Adrenal gland (tissue), 12 donors: ENCODE measurements around the gene ELF1. TPM values are rescaled to one million over a fixed set of nuclear protein-coding genes. Genes with fewer than 3 reads are reported as not detected.
"Not testable (repeated sequence)": the region's sequence is repeated elsewhere in the genome, so short reads cannot be mapped to it uniquely, and the experiment has no call there.

ENCODE experiments used
- DNase-seq, 7 donors: peaks; one replicate each; pipeline ENCODE4 v3.0.0-alpha.2; 2019 to 2020
- H3K27ac ChIP-seq, 5 donors: fragments of 200-600 bp; sonication (generic) in 4 of 5; 1 replicate in 3 of 5; 2 replicates in 2 of 5; pipeline versions ENCODE4 v1.5.1 to v1.8.0; 2016 to 2020; ENCODE audit warnings: mild to moderate bottlenecking in 1 of 5
- H3K27me3 ChIP-seq: fragments of 200-600 bp; 2 replicates; pipeline ENCODE4 v1.8.0; 2021
- H3K36me3 ChIP-seq, 2 donors: fragments of 200-600 bp; replicated peaks in 1 of 2; 1 replicate in 1 of 2; 2 replicates in 1 of 2; pipeline versions ENCODE4 v1.5.1 to v1.8.0; 2018 to 2022
- H3K4me1 ChIP-seq, 2 donors: fragments of 200-600 bp; replicated peaks in 1 of 2; 1 replicate in 1 of 2; 2 replicates in 1 of 2; pipeline versions ENCODE4 v1.5.1 to v1.8.0; 2018 to 2021
- H3K4me3 ChIP-seq, 4 donors: fragments of 200-600 bp; sonication (generic) in 3 of 4; one replicate each; pipeline ENCODE4 v1.5.1; 2016 to 2018
- H3K9me3 ChIP-seq, 3 donors: fragments of 200-600 bp; sonication (generic) in 1 of 3; replicated peaks in 1 of 3; 1 replicate in 2 of 3; 2 replicates in 1 of 3; pipeline versions ENCODE4 v1.5.1 to v1.8.0; 2016 to 2021
- POLR2A ChIP-seq, 2 donors: fragments of 450-650 bp; IDR thresholded peaks; one replicate each; pipeline ENCODE4 v1.6.1; 2017; ENCODE audit warnings: antibody characterized with exemption in 2 of 2, mild to moderate bottlenecking in 2 of 2, moderate library complexity in 1 of 2
- WGBS, 4 donors: extraction: QIAGEN DNeasy Blood & Tissue Kit in 2 of 4; methylation state at CpG; one replicate each; pipeline versions ENCODE4 v1.1.5 to v1.1.7; 2013 to 2017; 5-methylcytosine and 5-hydroxymethylcytosine counted together
- intact Hi-C, 2 donors: fragments of 100-400 bp; cut with DNase I; formaldehyde crosslinking; loops; one replicate each; pipeline versions ENCODE4 v1.14.1 to v1.15.0; 2022 to 2023
- polyA plus RNA-seq, 3 donors: library from polyadenylated mRNA; stranded (reverse); fragments of 200-250 nt in 2 of 3; fragments of 350-450 nt in 1 of 3; fragmentation: Illumina TruSeq in 1 of 3; extraction: RNeasy Lipid Tissue Mini Kit (QIAGEN cat#74804) in 1 of 3; gene quantifications; one replicate each; pipeline ENCODE4 v1.2.3, GENCODE V29; 2013 to 2014
- total RNA-seq, 9 donors: library from RNA; depleted of rRNA in 4 of 9; stranded (reverse); fragments of >200 nt in 4 of 9; fragments of 120-200 nt in 1 of 9; fragmentation: NEBNext Ultra II Directional in 1 of 9; extraction: Animal tissue kit (Norgen Biotek cat#: 25700) in 1 of 9; gene quantifications; one replicate each; pipeline versions ENCODE4 v1.1.0 to v1.2.4, GENCODE V29; 2013 to 2023
- TF ChIP-seq, protein P1 (sequence below), 6 experiments: fragments of 450-650 bp in 4 of 6; fragments of 200-600 bp in 2 of 6; sonication (generic) in 1 of 6; IDR thresholded peaks; 1 replicate in 5 of 6; 2 replicates in 1 of 6; pipeline versions ENCODE4 v1.5.1 to v1.8.0; 2016 to 2021; ENCODE audit warnings: antibody characterized with exemption in 6 of 6, mild to moderate bottlenecking in 2 of 6, moderate library complexity in 1 of 6
- donor health status: healthy with polysubstance abuse.
- donor health status: Bipolar disorder and iron deficiency.
- donor health status: DM: yes; HTN: yes; CAD: no.
- donor health status: DM: no; HTN: no; CAD: no.
- donor health status: DM: no; HTN: no; CAD: no.
- donor health status: DM: yes; HTN: yes; CAD: no.

ELF1 gene
- total and polyA plus RNA-seq, 12 donors: 6.3 to 64.3 (median 51.7) TPM

DNA sequence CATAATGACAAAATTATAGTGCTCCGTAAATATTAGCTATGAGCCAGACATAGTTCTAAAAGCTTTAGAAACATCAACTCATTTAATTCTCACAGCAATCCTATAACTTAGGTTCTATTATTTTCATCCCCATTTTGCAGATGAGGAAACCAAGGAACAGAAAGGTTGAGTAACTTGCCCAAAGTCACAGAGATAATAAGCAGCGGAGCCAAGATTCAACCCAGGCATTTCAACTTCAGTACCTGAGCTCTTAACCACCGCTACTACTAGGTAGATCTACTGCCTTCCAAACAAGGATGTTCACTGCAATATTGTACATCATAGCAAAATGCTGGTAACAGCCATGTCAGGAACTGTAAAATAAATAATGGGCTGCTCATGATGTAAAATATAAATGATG lies 39.9 kb downstream of the ELF1 start:
- DNase-seq: no peak
- H3K9me3 ChIP-seq: no peaks in the 10 kb centered on the region
- TF ChIP-seq, protein P1, sequence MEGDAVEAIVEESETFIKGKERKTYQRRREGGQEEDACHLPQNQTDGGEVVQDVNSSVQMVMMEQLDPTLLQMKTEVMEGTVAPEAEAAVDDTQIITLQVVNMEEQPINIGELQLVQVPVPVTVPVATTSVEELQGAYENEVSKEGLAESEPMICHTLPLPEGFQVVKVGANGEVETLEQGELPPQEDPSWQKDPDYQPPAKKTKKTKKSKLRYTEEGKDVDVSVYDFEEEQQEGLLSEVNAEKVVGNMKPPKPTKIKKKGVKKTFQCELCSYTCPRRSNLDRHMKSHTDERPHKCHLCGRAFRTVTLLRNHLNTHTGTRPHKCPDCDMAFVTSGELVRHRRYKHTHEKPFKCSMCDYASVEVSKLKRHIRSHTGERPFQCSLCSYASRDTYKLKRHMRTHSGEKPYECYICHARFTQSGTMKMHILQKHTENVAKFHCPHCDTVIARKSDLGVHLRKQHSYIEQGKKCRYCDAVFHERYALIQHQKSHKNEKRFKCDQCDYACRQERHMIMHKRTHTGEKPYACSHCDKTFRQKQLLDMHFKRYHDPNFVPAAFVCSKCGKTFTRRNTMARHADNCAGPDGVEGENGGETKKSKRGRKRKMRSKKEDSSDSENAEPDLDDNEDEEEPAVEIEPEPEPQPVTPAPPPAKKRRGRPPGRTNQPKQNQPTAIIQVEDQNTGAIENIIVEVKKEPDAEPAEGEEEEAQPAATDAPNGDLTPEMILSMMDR (IDR thresholded peaks at IDR 0.05): no peak
- TF ChIP-seq POLR2A (IDR thresholded peaks at IDR 0.05): no peak
- H3K36me3 ChIP-seq: no peaks in the 10 kb centered on the region
- intact Hi-C loops: loop anchor here in 1 of 2 donors (10.0 kb wide), 1 partner anchor 76 kb away; no protein-coding TSS in a partner anchor
- H3K4me3 ChIP-seq: no peak overlapping the region
- H3K27ac ChIP-seq: no peak overlapping the region
- H3K4me1 ChIP-seq: peaks cover 17 to 58% of the 10 kb centered on the region in 2 donors
- 85 to 92% (median 85%) methylated on average over 3 of the region's 3 CpGs for WGBS, 4 donors
- no peaks in the 10 kb centered on the region for H3K27me3 ChIP-seq

DNA sequence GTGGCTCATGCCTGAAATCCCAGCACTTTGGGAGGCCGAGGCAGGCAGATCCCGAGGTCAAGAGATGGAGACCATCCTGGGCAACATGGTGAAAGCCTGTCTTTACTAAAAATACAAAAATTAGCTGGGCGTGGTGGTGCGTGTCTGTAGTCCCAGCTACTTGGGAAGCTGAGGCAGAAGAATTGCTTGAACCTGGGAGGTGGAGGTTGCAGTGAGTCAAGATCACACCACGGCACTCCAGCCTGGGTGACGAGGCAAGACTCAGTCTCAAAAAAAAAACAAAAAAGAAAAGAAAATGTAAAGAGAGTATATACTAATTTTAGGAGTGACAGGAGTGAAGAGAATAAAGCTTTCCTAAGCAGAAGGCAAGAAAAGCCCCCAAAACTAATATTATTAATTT lies 41.0 kb downstream of the ELF1 start:
- H3K36me3 ChIP-seq, H3K4me3 ChIP-seq, H3K27me3 ChIP-seq, H3K27ac ChIP-seq, H3K9me3 ChIP-seq, DNase-seq: not testable (repeated sequence)
- peaks cover 10 to 58% of the 10 kb centered on the region in 2 donors for H3K4me1 ChIP-seq
- WGBS, 4 donors: 84 to 95% (median 85%) methylated on average over 6 of the region's 6 CpGs
- intact Hi-C loops: loop anchor here in 1 of 2 donors (10.0 kb wide), 1 partner anchor 77 kb away; no protein-coding TSS in a partner anchor

- H3K4me3 ChIP-seq: no peak overlapping the region
- intact Hi-C loops: loop anchor here in 1 of 2 donors (10.0 kb wide), 1 partner anchor 79 kb away; no protein-coding TSS in a partner anchor
- no peaks in the 10 kb centered on the region for H3K27me3 ChIP-seq
- H3K9me3 ChIP-seq: no peaks in the 10 kb centered on the region
- H3K36me3 ChIP-seq: no peaks in the 10 kb centered on the region
- TF ChIP-seq, protein P1 (IDR thresholded peaks at IDR 0.05): no peak
- TF ChIP-seq POLR2A (IDR thresholded peaks at IDR 0.05): no peak
- no peak for DNase-seq
- peaks cover 8 to 52% of the 10 kb centered on the region in 2 donors for H3K4me1 ChIP-seq
- H3K27ac ChIP-seq: no peak overlapping the region
Measured at GRCh38 chr13:40975441-40975840, 43.7 kb downstream of the ELF1 start.

GRCh38 chr13:40974460-40975407 lies 44.4 kb downstream of the ELF1 start:
- WGBS, 4 donors: 47 to 61% (median 52%) methylated on average over 4 of the region's 4 CpGs
- Histone ChIP-seq H3K4me3 (no peak overlapping the region), H3K27me3 (no peaks in the 10 kb centered on the region), H3K9me3 (no peaks in the 10 kb centered on the region), H3K27ac (no peak overlapping the region), H3K36me3 (no peaks in the 10 kb centered on the region), H3K4me1 (peaks cover 8 to 58% of the 10 kb centered on the region in 2 donors)
- TF ChIP-seq, protein P1 (IDR thresholded peaks at IDR 0.05): peak; percentile 29 to 61 (median 50)
- TF ChIP-seq POLR2A (IDR thresholded peaks at IDR 0.05): no peak
- intact Hi-C loops: loop anchor here in 1 of 2 donors (10.0 kb wide), 1 partner anchor 80 kb away; no protein-coding TSS in a partner anchor
- DNase-seq: peak in 5 of 7 donors; percentile 30 to 67 (median 50)
